Naive thymus-derived CD4-positive, alpha-beta T cell (primary cell): ENCODE results near the gene ARHGEF7. TPM values are rescaled to one million over a fixed set of nuclear protein-coding genes. Genes with fewer than 3 reads are reported as not detected.

ENCODE experiments used
- ATAC-seq: fragments of 150-1000 bp; cut with Tn5 transposase; 2 replicates; pipeline ENCODE4 v1.10.0; 2021; ENCODE audit warnings: mild to moderate bottlenecking, moderate library complexity
- CTCF ChIA-PET: fragments of 350-600 bp; sonication (Branson Sonifier 250); formaldehyde crosslinking; loops from one replicate; lab custom pipeline; 2021; ENCODE audit warnings: antibody characterized with exemption; lab: Charles Lee
- POLR2A ChIA-PET: fragments of 350-600 bp; sonication (Branson Sonifier 250); formaldehyde crosslinking; loops from one replicate; lab custom pipeline; 2021; ENCODE audit warnings: antibody characterized with exemption, inconsistent platforms; lab: Charles Lee
- DNase-seq, 9 donors: peaks; one replicate each; pipeline versions ENCODE4 v3.0.0 to v3.0.0-alpha.2; 2020 to 2022; ENCODE audit warnings: mixed read lengths in 1 of 9
- H3K27ac ChIP-seq: one replicate; pipeline ENCODE4 v1.7.0; 2013; ENCODE audit warnings: mild to moderate bottlenecking, low read depth, low read length, moderate library complexity
- H3K27me3 ChIP-seq, 2 donors: one replicate each; pipeline ENCODE4 v1.7.0; 2013; ENCODE audit warnings: low read length in 2 of 2, mild to moderate bottlenecking in 2 of 2, moderate library complexity in 2 of 2; ENCODE audit not compliant: control insufficient read depth in 2 of 2, insufficient read depth in 2 of 2
- H3K36me3 ChIP-seq, 3 experiments: 1 replicate in 2 of 3; 2 replicates in 1 of 3; pipeline ENCODE4 v1.7.0; 2013; ENCODE audit warnings: low read length in 3 of 3, mild to moderate bottlenecking in 3 of 3, moderate library complexity in 1 of 3; ENCODE audit not compliant: insufficient read depth in 3 of 3, control insufficient read depth in 2 of 3
- H3K4me1 ChIP-seq, 2 donors: one replicate each; pipeline ENCODE4 v1.7.0; 2013; ENCODE audit warnings: low read length in 2 of 2, mild to moderate bottlenecking in 2 of 2, moderate library complexity in 1 of 2; ENCODE audit not compliant: control insufficient read depth in 2 of 2, insufficient read depth in 2 of 2
- H3K4me3 ChIP-seq: 2 replicates; pipeline ENCODE4 v1.7.0; 2013; ENCODE audit warnings: mild to moderate bottlenecking, low read length
- H3K9me3 ChIP-seq, 3 experiments: 1 replicate in 2 of 3; 2 replicates in 1 of 3; pipeline ENCODE4 v1.7.0; 2013; ENCODE audit warnings: low read length in 3 of 3; ENCODE audit not compliant: control insufficient read depth in 2 of 3
- H3K27ac Mint-ChIP-seq, 9 donors: one replicate each; pipeline ENCODE4 v1.8.0; 2020 to 2022; ENCODE audit warnings: mixed read lengths in 9 of 9, mild to moderate bottlenecking in 8 of 9, moderate library complexity in 5 of 9, inconsistent platforms in 2 of 9
- H3K27me3 Mint-ChIP-seq, 5 donors: one replicate each; pipeline ENCODE4 v1.8.0; 2021 to 2022; ENCODE audit warnings: mixed read lengths in 5 of 5, mild to moderate bottlenecking in 1 of 5
- H3K36me3 Mint-ChIP-seq, 5 donors: one replicate each; pipeline ENCODE4 v1.8.0; 2020 to 2022; ENCODE audit warnings: mixed read lengths in 5 of 5, mild to moderate bottlenecking in 3 of 5, inconsistent platforms in 1 of 5
- H3K4me1 Mint-ChIP-seq, 7 donors: one replicate each; pipeline ENCODE4 v1.8.0; 2020 to 2022; ENCODE audit warnings: mixed read lengths in 7 of 7, mild to moderate bottlenecking in 3 of 7, inconsistent platforms in 1 of 7
- H3K4me3 Mint-ChIP-seq, 10 donors: one replicate each; pipeline ENCODE4 v1.8.0; 2020 to 2022; ENCODE audit warnings: mild to moderate bottlenecking in 10 of 10, mixed read lengths in 10 of 10, moderate library complexity in 6 of 10, inconsistent platforms in 2 of 10
- H3K9me3 Mint-ChIP-seq, 11 donors: one replicate each; pipeline ENCODE4 v1.8.0; 2020 to 2022; ENCODE audit warnings: mixed read lengths in 11 of 11, mild to moderate bottlenecking in 4 of 11, inconsistent platforms in 1 of 11, moderate library complexity in 1 of 11
- intact Hi-C, 2 donors: fragments of 100-400 bp; cut with micrococcal nuclease; formaldehyde crosslinking; loops; one replicate each; pipeline ENCODE4 v1.15.1; 2023
- polyA plus RNA-seq, 2 donors: library from polyadenylated mRNA; unstranded; fragments of 300-500 nt; fragmentation: Illumina TruSeq; gene quantifications; one replicate each; pipeline ENCODE4 v1.2.3, GENCODE V29; 2021
- total RNA-seq, 6 experiments: library from RNA in 5 of 6; stranded (reverse) in 5 of 6; gene quantifications; 1 replicate in 5 of 6; 2 replicates in 1 of 6; pipeline ENCODE4 v1.2.3 and lab custom pipeline; 2021 to 2026

Gene ARHGEF7
- total and polyA plus RNA-seq, 7 experiments from 2014 or later: 10.0 to 84.0 (median 76.7) TPM

- intact Hi-C loops: no loop called here
- Histone ChIP-seq H3K27ac (no peak overlapping the region), H3K4me3 (no peak overlapping the region), H3K27me3 (no peaks in the 10 kb centered on the region), H3K36me3 (peaks cover 0 to 84% (median 11%) of the 10 kb centered on the region in 3 experiments), H3K9me3 (no peaks in the 10 kb centered on the region), H3K4me1 (no peaks in the 10 kb centered on the region)
- Mint-ChIP-seq H3K27me3 (no peaks in the 10 kb centered on the region), H3K9me3 (peaks cover 0 to 5% (median 0%) of the 10 kb centered on the region in 11 donors), H3K4me1 (peaks cover 0 to 11% (median 4%) of the 10 kb centered on the region in 7 donors), H3K27ac (peak overlapping the region in 1 of 9 donors; percentile 15), H3K36me3 (peaks cover 28 to 85% (median 56%) of the 10 kb centered on the region in 5 donors), H3K4me3 (no peak overlapping the region)
- no peak for ATAC-seq
- ChIA-PET POLR2A (no interaction called here), CTCF (no interaction called here)
- no peak for DNase-seq
Measured at GRCh38 chr13:111248822-111249221, 133.7 kb downstream of the ARHGEF7 start.

GRCh38 chr13:111249637-111250360 is 134.7 kb downstream of the ARHGEF7 start:
- no peak overlapping the region for H3K27ac ChIP-seq
- Mint-ChIP-seq H3K4me3 (no peak overlapping the region), H3K4me1 (peaks cover 0 to 11% (median 4%) of the 10 kb centered on the region in 7 donors), H3K9me3 (peaks cover 0 to 6% (median 0%) of the 10 kb centered on the region in 11 donors), H3K27me3 (no peaks in the 10 kb centered on the region), H3K27ac (peak overlapping the region in 4 of 9 donors; percentile 3 to 47 (median 27)), H3K36me3 (peaks cover 26 to 81% (median 51%) of the 10 kb centered on the region in 5 donors)
- no peaks in the 10 kb centered on the region for H3K27me3 ChIP-seq
- H3K9me3 ChIP-seq: no peaks in the 10 kb centered on the region
- intact Hi-C loops: no loop called here
- peaks cover 0 to 80% (median 11%) of the 10 kb centered on the region in 3 experiments for H3K36me3 ChIP-seq
- H3K4me1 ChIP-seq: no peaks in the 10 kb centered on the region
- H3K4me3 ChIP-seq: no peak overlapping the region
- DNase-seq: no peak
- POLR2A ChIA-PET: interaction anchor here (0.5 kb wide), 1 partner anchor 90 kb away, joined by 3 read pairs; no protein-coding TSS in a partner anchor
- ATAC-seq: no peak
- CTCF ChIA-PET: interaction anchor here (1.1 kb wide), 1 partner anchor 19 kb away, joined by 3 read pairs; no protein-coding TSS in a partner anchor

- H3K36me3 Mint-ChIP-seq: peaks cover 29 to 82% (median 56%) of the 10 kb centered on the region in 5 donors
Measured at GRCh38 chr13:111251646-111252445, 136.7 kb downstream of the ARHGEF7 start.

GRCh38 chr13:111252446-111253364 is 137.6 kb downstream of the ARHGEF7 start:
- peaks cover 29 to 82% (median 57%) of the 10 kb centered on the region in 5 donors for H3K36me3 Mint-ChIP-seq
- peak overlapping the region in 5 of 9 donors; percentile 6 to 63 (median 44) for H3K27ac Mint-ChIP-seq
- CTCF ChIA-PET: no interaction called here
- DNase-seq (no peak), ATAC-seq (no peak)
- Histone ChIP-seq H3K27me3 (no peaks in the 10 kb centered on the region), H3K4me1 (no peaks in the 10 kb centered on the region), H3K27ac (no peak overlapping the region), H3K9me3 (no peaks in the 10 kb centered on the region), H3K36me3 (peaks cover 0 to 74% (median 8%) of the 10 kb centered on the region in 3 experiments), H3K4me3 (no peak overlapping the region)
- POLR2A ChIA-PET: no interaction called here
- H3K4me3 Mint-ChIP-seq: no peak overlapping the region
- intact Hi-C loops: no loop called here
- peaks cover 0 to 17% (median 7%) of the 10 kb centered on the region in 7 donors for H3K4me1 Mint-ChIP-seq
- peaks cover 0 to 15% (median 0%) of the 10 kb centered on the region in 11 donors for H3K9me3 Mint-ChIP-seq
- H3K27me3 Mint-ChIP-seq: no peaks in the 10 kb centered on the region

More at GRCh38 chr13:111251646-111252445, 136.7 kb downstream of the ARHGEF7 start:
- peak overlapping the region in 8 of 9 donors; percentile 6 to 63 (median 42) for H3K27ac Mint-ChIP-seq
- no peak overlapping the region for H3K4me3 Mint-ChIP-seq
- H3K4me3 ChIP-seq: no peak overlapping the region
- H3K27ac ChIP-seq: no peak overlapping the region
- no peaks in the 10 kb centered on the region for H3K4me1 ChIP-seq
- peaks cover 0 to 16% (median 5%) of the 10 kb centered on the region in 7 donors for H3K4me1 Mint-ChIP-seq
- ChIA-PET POLR2A (no interaction called here), CTCF (no interaction called here)
- H3K9me3 Mint-ChIP-seq: peaks cover 0 to 12% (median 0%) of the 10 kb centered on the region in 11 donors
- DNase-seq (no peak), ATAC-seq (no peak)
- H3K36me3 ChIP-seq: peaks cover 0 to 76% (median 5%) of the 10 kb centered on the region in 3 experiments
- intact Hi-C loops: no loop called here
- H3K9me3 ChIP-seq: no peaks in the 10 kb centered on the region
- no peaks in the 10 kb centered on the region for H3K27me3 Mint-ChIP-seq
- H3K27me3 ChIP-seq: no peaks in the 10 kb centered on the region

- H3K27ac ChIP-seq: no peak overlapping the region
- H3K27me3 ChIP-seq: no peaks in the 10 kb centered on the region
- no peak overlapping the region for H3K27ac Mint-ChIP-seq
- no peak overlapping the region for H3K4me3 ChIP-seq
- intact Hi-C loops: no loop called here
- H3K9me3 Mint-ChIP-seq: peaks cover 0 to 15% (median 0%) of the 10 kb centered on the region in 11 donors
- H3K4me3 Mint-ChIP-seq: no peak overlapping the region
- ChIA-PET CTCF (no interaction called here), POLR2A (no interaction called here)
- peaks cover 0 to 74% (median 12%) of the 10 kb centered on the region in 3 experiments for H3K36me3 ChIP-seq
- H3K9me3 ChIP-seq: no peaks in the 10 kb centered on the region
- no peaks in the 10 kb centered on the region for H3K4me1 ChIP-seq
- H3K4me1 Mint-ChIP-seq: peaks cover 0 to 15% (median 5%) of the 10 kb centered on the region in 7 donors
- no peak for ATAC-seq
- peaks cover 28 to 82% (median 59%) of the 10 kb centered on the region in 5 donors for H3K36me3 Mint-ChIP-seq
- DNase-seq: no peak
- no peaks in the 10 kb centered on the region for H3K27me3 Mint-ChIP-seq
Measured at GRCh38 chr13:111253365-111253872, 138.3 kb downstream of the ARHGEF7 start.
